RWPE2 (cell line): Measurements from ENCODE around the gene ANKRD18A.
"Not testable (repeated sequence)": the region's sequence is repeated elsewhere in the genome, so short reads cannot be mapped to it uniquely, and the experiment has no call there.

Source experiments
- ATAC-seq: fragments of 200-7000 bp; cut with Tn5 transposase; 3 replicates; pipeline ENCODE4 v1.9.1; 2021; ENCODE audit warnings: low read depth
- DNase-seq: peaks from one replicate; pipeline ENCODE4 v3.0.0-alpha.2; 2020; ENCODE audit warnings: low spot score
- H3K27ac ChIP-seq: fragments of 450-650 bp; 2 replicates; pipeline ENCODE4 v1.5.1; 2017; ENCODE audit warnings: mild to moderate bottlenecking; ENCODE audit not compliant: poor library complexity, severe bottlenecking
- H3K27me3 ChIP-seq: fragments of 250-450 bp; sonication (Bioruptor Pico); 2 replicates; pipeline ENCODE4 v1.5.1; 2021; ENCODE audit warnings: mild to moderate bottlenecking, moderate library complexity; ENCODE audit not compliant: insufficient read depth, poor library complexity, severe bottlenecking
- H3K36me3 ChIP-seq: fragments of 250-450 bp; sonication (Bioruptor Pico); 2 replicates; pipeline ENCODE4 v1.5.1; 2020; ENCODE audit warnings: low read depth, mild to moderate bottlenecking, moderate library complexity
- H3K4me1 ChIP-seq: fragments of 250-450 bp; sonication (Bioruptor Pico); 2 replicates; pipeline ENCODE4 v1.5.1; 2021; ENCODE audit warnings: mild to moderate bottlenecking, moderate library complexity; ENCODE audit not compliant: insufficient read depth, poor library complexity, severe bottlenecking
- H3K4me3 ChIP-seq: fragments of 250-450 bp; sonication (Bioruptor Pico); 2 replicates; pipeline ENCODE4 v1.5.1; 2021; ENCODE audit warnings: mild to moderate bottlenecking, moderate library complexity; ENCODE audit not compliant: severe bottlenecking
- H3K9me3 ChIP-seq: fragments of 250-450 bp; sonication (Bioruptor Pico); 2 replicates; pipeline ENCODE4 v1.5.1; 2021; ENCODE audit warnings: mild to moderate bottlenecking, moderate library complexity; ENCODE audit not compliant: severe bottlenecking

The ANKRD18A gene

GRCh38 chr9:38566048-38566447 lies 54.3 kb downstream of the ANKRD18A start:
- H3K27me3 ChIP-seq, H3K4me3 ChIP-seq, H3K36me3 ChIP-seq, H3K9me3 ChIP-seq, H3K4me1 ChIP-seq, H3K27ac ChIP-seq, ATAC-seq, DNase-seq: not testable (repeated sequence)

- H3K9me3 ChIP-seq, H3K36me3 ChIP-seq: not testable (repeated sequence)
Measured at GRCh38 chr9:38565178-38565577, 55.2 kb downstream of the ANKRD18A start.

GRCh38 chr9:38563911-38564310 lies 56.5 kb downstream of the ANKRD18A start:
- not testable (repeated sequence) for ATAC-seq, H3K9me3 ChIP-seq, DNase-seq, H3K27me3 ChIP-seq, H3K4me3 ChIP-seq, H3K4me1 ChIP-seq, H3K27ac ChIP-seq, H3K36me3 ChIP-seq

More at GRCh38 chr9:38565178-38565577, 55.2 kb downstream of the ANKRD18A start:
- ATAC-seq, DNase-seq, H3K4me1 ChIP-seq, H3K27me3 ChIP-seq, H3K4me3 ChIP-seq, H3K27ac ChIP-seq: not testable (repeated sequence)

GRCh38 chr9:38561134-38561533 lies 59.3 kb downstream of the ANKRD18A start:
- not testable (repeated sequence) for ATAC-seq, DNase-seq, H3K9me3 ChIP-seq, H3K36me3 ChIP-seq, H3K27me3 ChIP-seq, H3K4me3 ChIP-seq, H3K27ac ChIP-seq, H3K4me1 ChIP-seq

GRCh38 chr9:38559172-38559571 lies 61.2 kb downstream of the ANKRD18A start:
- not testable (repeated sequence) for H3K36me3 ChIP-seq, H3K4me3 ChIP-seq, H3K9me3 ChIP-seq, H3K27me3 ChIP-seq, ATAC-seq, H3K27ac ChIP-seq, H3K4me1 ChIP-seq, DNase-seq

GRCh38 chr9:38557746-38558145 lies 62.6 kb downstream of the ANKRD18A start:
- not testable (repeated sequence) for DNase-seq, H3K36me3 ChIP-seq, H3K4me1 ChIP-seq, H3K9me3 ChIP-seq, ATAC-seq, H3K27ac ChIP-seq, H3K4me3 ChIP-seq, H3K27me3 ChIP-seq

GRCh38 chr9:38554966-38555365 lies 65.4 kb downstream of the ANKRD18A start:
- H3K27me3 ChIP-seq, H3K9me3 ChIP-seq, H3K27ac ChIP-seq, DNase-seq, ATAC-seq, H3K4me1 ChIP-seq, H3K36me3 ChIP-seq, H3K4me3 ChIP-seq: not testable (repeated sequence)

- ATAC-seq, H3K4me1 ChIP-seq, H3K27ac ChIP-seq, H3K27me3 ChIP-seq, DNase-seq, H3K9me3 ChIP-seq, H3K36me3 ChIP-seq, H3K4me3 ChIP-seq: not testable (repeated sequence)
Measured at GRCh38 chr9:38553019-38553418, 67.4 kb downstream of the ANKRD18A start.

- H3K4me3 ChIP-seq, DNase-seq: not testable (repeated sequence)
Measured at GRCh38 chr9:38546497-38547163, 73.8 kb downstream of the ANKRD18A start.

GRCh38 chr9:38540535-38540934 lies 79.9 kb downstream of the ANKRD18A start:
- H3K9me3 ChIP-seq, H3K36me3 ChIP-seq, H3K4me3 ChIP-seq, H3K27me3 ChIP-seq, ATAC-seq, DNase-seq, H3K27ac ChIP-seq, H3K4me1 ChIP-seq: not testable (repeated sequence)

More at GRCh38 chr9:38546497-38547163, 73.8 kb downstream of the ANKRD18A start:
- H3K36me3 ChIP-seq, H3K9me3 ChIP-seq, H3K27me3 ChIP-seq, H3K4me1 ChIP-seq, H3K27ac ChIP-seq, ATAC-seq: not testable (repeated sequence)
